Suprapubic skin (tissue), 4 donors: Measurements from ENCODE around the gene PKM.

ENCODE experiments used
- POLR2A ChIP-seq, 2 donors: fragments of 450-650 bp; IDR thresholded peaks; one replicate each; pipeline ENCODE4 v1.6.1; 2017; ENCODE audit warnings: antibody characterized with exemption in 2 of 2, mild to moderate bottlenecking in 2 of 2, moderate library complexity in 2 of 2
- POLR2AphosphoS5 ChIP-seq, 3 donors: sonication (generic); formaldehyde crosslinking; IDR thresholded peaks; one replicate each; pipeline ENCODE4 v1.6.1; 2017; ENCODE audit warnings: antibody characterized with exemption in 3 of 3
- TF ChIP-seq, protein P1 (sequence below), 2 donors: fragments of 200-600 bp in 1 of 2; fragments of 450-650 bp in 1 of 2; sonication (generic) in 1 of 2; IDR thresholded peaks; one replicate each; pipeline ENCODE4 v1.5.1; 2016 to 2019; ENCODE audit warnings: antibody characterized with exemption in 2 of 2, mild to moderate bottlenecking in 1 of 2, moderate library complexity in 1 of 2

DNA sequence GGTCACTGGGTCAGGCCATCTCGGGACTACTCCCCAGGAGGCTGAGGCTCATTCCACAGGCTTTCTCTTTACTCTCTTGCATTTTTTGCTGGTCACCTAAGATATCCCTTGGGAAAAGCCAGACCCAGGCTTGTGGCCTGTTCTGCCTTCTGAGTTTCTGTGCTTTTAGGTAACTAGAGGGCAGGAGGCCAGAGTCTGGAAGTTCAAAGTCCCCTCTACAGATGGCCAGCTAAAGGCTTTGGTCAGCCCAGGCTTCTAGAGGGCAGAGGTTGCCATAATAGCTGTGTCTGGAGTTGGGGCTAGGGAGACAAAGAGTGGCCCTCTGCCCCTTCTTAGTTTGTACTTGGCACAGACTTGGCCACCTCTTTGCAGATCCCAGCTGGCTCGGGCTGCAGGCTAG lies 49.8 kb upstream of the PKM start:
- TF ChIP-seq, protein P1, sequence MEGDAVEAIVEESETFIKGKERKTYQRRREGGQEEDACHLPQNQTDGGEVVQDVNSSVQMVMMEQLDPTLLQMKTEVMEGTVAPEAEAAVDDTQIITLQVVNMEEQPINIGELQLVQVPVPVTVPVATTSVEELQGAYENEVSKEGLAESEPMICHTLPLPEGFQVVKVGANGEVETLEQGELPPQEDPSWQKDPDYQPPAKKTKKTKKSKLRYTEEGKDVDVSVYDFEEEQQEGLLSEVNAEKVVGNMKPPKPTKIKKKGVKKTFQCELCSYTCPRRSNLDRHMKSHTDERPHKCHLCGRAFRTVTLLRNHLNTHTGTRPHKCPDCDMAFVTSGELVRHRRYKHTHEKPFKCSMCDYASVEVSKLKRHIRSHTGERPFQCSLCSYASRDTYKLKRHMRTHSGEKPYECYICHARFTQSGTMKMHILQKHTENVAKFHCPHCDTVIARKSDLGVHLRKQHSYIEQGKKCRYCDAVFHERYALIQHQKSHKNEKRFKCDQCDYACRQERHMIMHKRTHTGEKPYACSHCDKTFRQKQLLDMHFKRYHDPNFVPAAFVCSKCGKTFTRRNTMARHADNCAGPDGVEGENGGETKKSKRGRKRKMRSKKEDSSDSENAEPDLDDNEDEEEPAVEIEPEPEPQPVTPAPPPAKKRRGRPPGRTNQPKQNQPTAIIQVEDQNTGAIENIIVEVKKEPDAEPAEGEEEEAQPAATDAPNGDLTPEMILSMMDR (IDR thresholded peaks at IDR 0.05), result no peak
- no peak for TF ChIP-seq POLR2AphosphoS5 (IDR thresholded peaks at IDR 0.05)
- no peak for TF ChIP-seq POLR2A (IDR thresholded peaks at IDR 0.05)
